ENCODE results near the gene CACNA2D3. TPM values are rescaled to one million over a fixed set of nuclear protein-coding genes. Genes with fewer than 3 reads are reported as not detected.

Gene CACNA2D3
- total RNA-seq, 4 donors from 2014 or later, result 0.94 to 3.6 (median 2.1) TPM

GRCh38 chr3:54138937-54139547 lies 16.7 kb downstream of the CACNA2D3 start:
- TF ChIP-seq CTCF (IDR thresholded peaks at IDR 0.05; ENCODE audit: low read depth), result no peak

- no peak for TF ChIP-seq CTCF (IDR thresholded peaks at IDR 0.05; ENCODE audit: low read depth)
These were observed 17.3 kb downstream of the CACNA2D3 start for GRCh38 chr3:54139630-54140029.

- TF ChIP-seq CTCF (IDR thresholded peaks at IDR 0.05; ENCODE audit: low read depth), result no peak
These were observed 21.9 kb downstream of the CACNA2D3 start for GRCh38 chr3:54144284-54144683.

GRCh38 chr3:54146506-54147239 lies 24.3 kb downstream of the CACNA2D3 start:
- TF ChIP-seq CTCF (IDR thresholded peaks at IDR 0.05; ENCODE audit: low read depth), result no peak

- TF ChIP-seq CTCF (IDR thresholded peaks at IDR 0.05; ENCODE audit: low read depth), result no peak
These were observed 28.6 kb downstream of the CACNA2D3 start for GRCh38 chr3:54150864-54151467.

GRCh38 chr3:54153477-54153876 lies 31.1 kb downstream of the CACNA2D3 start:
- TF ChIP-seq CTCF (IDR thresholded peaks at IDR 0.05; ENCODE audit: low read depth), result no peak

GRCh38 chr3:54157860-54158259 lies 35.5 kb downstream of the CACNA2D3 start:
- TF ChIP-seq CTCF (IDR thresholded peaks at IDR 0.05; ENCODE audit: low read depth), result no peak
